Large intestine (tissue), 3 donors: Measurements from ENCODE around the gene DUSP16. TPM values are rescaled to one million over a fixed set of nuclear protein-coding genes. Genes with fewer than 3 reads are reported as not detected.
"Not testable (repeated sequence)": the region's sequence is repeated elsewhere in the genome, so short reads cannot be mapped to it uniquely, and the experiment has no call there.

ENCODE experiments used
- DNase-seq, 2 donors: peaks; one replicate each; pipeline versions ENCODE4 v3.0.0 to v3.0.0-alpha.2; 2013
- H3K27ac ChIP-seq: one replicate; pipeline ENCODE4 v1.5.1; 2013; ENCODE audit warnings: low read length
- H3K27me3 ChIP-seq: 2 replicates; pipeline ENCODE4 v1.6.1; 2013; ENCODE audit warnings: low read length; ENCODE audit not compliant: control insufficient read depth, insufficient read depth
- H3K36me3 ChIP-seq: 2 replicates; pipeline ENCODE4 v1.6.1; 2013; ENCODE audit warnings: low read length; ENCODE audit not compliant: control insufficient read depth, insufficient read depth
- H3K4me1 ChIP-seq: one replicate; pipeline ENCODE4 v1.6.1; 2013; ENCODE audit warnings: low read length; ENCODE audit not compliant: control insufficient read depth, insufficient read depth
- H3K4me3 ChIP-seq: one replicate; pipeline ENCODE4 v1.5.1; 2013; ENCODE audit warnings: low read length
- H3K9me3 ChIP-seq: one replicate; pipeline ENCODE4 v1.6.1; 2013; ENCODE audit warnings: mild to moderate bottlenecking, low read depth, low read length, moderate library complexity; ENCODE audit not compliant: control insufficient read depth
- WGBS: methylation state at CpG from one replicate; pipeline ENCODE4 v1.1.5; 2013; ENCODE audit warnings: low lambda C conversion rate; ENCODE audit not compliant: insufficient coverage; 5-methylcytosine and 5-hydroxymethylcytosine counted together
- polyA plus RNA-seq: library from polyadenylated mRNA; unstranded; fragments of 120-200 nt; gene quantifications from one replicate; pipeline ENCODE4 v1.2.1, GENCODE V29; 2013

DUSP16 gene
- polyA plus RNA-seq, 1 donor: 51.7 TPM

DNA sequence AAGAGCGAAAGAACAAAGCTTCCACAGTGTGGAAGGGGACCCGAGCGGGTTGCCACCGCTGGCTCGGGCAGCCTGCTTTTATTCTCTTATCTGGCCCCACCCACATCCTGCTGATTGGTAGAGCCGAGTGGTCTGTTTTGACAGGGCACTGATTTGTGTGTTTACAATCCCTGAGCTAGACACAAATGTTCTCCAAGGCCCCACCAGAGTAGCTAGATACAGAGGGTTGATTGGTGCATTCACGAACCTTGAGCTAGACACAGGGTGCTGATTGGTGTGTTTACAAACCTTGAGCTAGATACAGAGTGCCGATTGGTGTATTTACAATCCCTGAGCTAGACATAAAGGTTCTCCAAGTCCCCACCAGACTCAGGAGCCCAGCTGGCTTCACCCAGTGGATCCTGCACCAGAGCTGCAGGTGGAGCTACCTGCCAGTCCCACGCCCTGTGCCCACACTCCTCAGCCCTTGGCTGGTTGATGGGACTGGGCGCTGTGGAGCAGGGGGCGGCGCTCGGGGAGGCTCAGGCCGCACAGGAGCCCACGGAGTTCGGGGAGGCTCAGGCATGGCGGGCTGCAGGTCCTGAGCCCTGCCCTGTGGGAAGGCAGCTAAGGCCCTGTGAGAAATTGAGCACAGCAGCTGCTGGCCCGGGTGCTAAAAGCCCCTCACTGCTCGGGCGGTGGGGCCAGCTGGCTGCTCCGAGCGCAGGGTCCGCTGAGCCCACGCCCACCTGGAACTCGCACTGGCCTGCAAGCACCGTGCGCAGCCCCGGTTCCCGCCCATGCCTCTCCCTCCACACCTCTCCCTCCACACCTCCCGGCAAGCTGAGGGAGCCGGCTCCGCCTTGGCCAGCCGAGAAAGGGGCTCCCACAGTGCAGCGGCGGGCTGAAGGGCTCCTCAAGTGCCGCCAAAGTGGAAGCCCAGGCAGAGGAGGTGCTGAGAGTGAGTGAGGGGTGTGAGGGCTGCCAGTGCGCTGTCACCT lies 90.4 kb downstream of the DUSP16 start:
- peaks cover 38% of the 10 kb centered on the region for H3K36me3 ChIP-seq
- H3K4me1 ChIP-seq, H3K27me3 ChIP-seq, H3K4me3 ChIP-seq, H3K27ac ChIP-seq, DNase-seq, H3K9me3 ChIP-seq: not testable (repeated sequence)
- no CpG with 5 or more reads among the region's 37 CpGs for WGBS

DNA sequence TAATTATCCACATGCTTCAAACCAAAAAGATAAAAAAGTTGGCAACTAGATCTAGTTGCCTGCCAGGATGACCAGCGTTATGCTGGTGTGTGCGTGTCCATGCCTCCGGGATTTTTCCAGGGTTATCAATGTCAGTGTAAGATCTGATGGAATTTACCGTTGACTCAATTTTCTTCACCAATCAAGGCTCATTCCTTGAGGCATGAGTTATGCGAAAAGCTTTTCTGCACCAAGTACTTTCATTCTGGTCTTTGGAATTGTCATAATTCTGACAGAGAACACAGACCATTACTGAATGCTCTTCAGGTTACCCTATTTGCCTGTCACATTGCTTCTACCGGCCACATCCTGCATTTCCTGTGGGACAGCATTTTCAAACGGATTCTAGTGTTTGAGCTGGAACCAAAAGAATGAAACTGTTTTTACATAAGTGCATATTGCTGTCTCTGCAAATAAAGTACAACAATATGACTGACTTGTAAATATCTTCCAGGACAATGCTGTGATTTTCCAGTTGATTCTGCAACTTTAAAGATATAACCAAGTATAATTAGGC lies 91.8 kb downstream of the DUSP16 start:
- WGBS: 100% methylated on average over 1 of the region's 7 CpGs
- Histone ChIP-seq H3K27me3 (no peaks in the 10 kb centered on the region), H3K9me3 (peaks cover 6% of the 10 kb centered on the region), H3K27ac (no peak overlapping the region), H3K36me3 (peaks cover 23% of the 10 kb centered on the region), H3K4me1 (no peaks in the 10 kb centered on the region), H3K4me3 (no peak overlapping the region)
- DNase-seq: no peak

DNA sequence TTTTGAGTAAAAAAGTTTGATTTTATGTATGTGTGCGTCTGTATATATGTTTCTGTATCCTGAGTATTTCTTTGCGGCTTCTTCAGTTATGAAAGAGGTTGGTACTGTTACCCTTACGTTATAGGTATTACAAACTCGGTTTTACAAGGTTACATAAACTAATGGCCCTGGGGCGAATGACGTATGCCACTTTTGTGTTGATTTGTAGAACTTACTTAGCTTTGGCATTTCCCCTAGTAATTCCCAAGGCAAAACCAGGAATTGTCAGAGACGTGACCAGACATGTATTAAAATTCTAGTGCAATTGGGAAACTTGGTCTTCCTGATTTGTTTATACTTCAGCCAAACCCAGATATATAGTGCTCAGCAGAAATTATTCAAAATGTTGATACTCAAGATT lies 93.3 kb downstream of the DUSP16 start:
- no CpG with 5 or more reads among the region's 7 CpGs for WGBS
- H3K36me3 ChIP-seq: peaks cover 12% of the 10 kb centered on the region
- DNase-seq: no peak
- peaks cover 7% of the 10 kb centered on the region for H3K4me1 ChIP-seq
- H3K27ac ChIP-seq: no peak overlapping the region
- peaks cover 9% of the 10 kb centered on the region for H3K9me3 ChIP-seq
- no peaks in the 10 kb centered on the region for H3K27me3 ChIP-seq
- no peak overlapping the region for H3K4me3 ChIP-seq

DNA sequence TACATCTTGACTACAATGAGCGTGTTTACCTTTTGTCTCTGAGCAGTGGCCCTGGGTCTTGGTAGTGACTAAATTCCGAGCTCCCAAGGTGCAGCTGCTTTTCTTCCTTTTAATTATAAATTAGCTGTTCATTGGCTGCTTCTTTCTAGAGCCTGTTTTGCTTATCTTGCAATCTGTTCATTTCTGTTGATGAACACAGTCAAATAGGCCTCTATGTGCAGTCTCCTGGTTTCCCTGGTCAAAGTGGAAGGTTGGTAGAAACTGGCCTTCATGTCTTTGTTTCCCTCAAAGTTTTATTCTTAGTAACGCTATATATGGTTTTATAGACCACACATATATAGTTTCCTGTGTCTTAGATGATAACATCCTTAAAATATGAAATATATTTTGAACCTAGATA lies 94.1 kb downstream of the DUSP16 start:
- 100% methylated on average over 1 of the region's 3 CpGs for WGBS
- Histone ChIP-seq H3K4me1 (peaks cover 7% of the 10 kb centered on the region), H3K4me3 (no peak overlapping the region), H3K27ac (no peak overlapping the region), H3K27me3 (no peaks in the 10 kb centered on the region), H3K36me3 (peaks cover 7% of the 10 kb centered on the region), H3K9me3 (peaks cover 9% of the 10 kb centered on the region)
- DNase-seq: no peak

DNA sequence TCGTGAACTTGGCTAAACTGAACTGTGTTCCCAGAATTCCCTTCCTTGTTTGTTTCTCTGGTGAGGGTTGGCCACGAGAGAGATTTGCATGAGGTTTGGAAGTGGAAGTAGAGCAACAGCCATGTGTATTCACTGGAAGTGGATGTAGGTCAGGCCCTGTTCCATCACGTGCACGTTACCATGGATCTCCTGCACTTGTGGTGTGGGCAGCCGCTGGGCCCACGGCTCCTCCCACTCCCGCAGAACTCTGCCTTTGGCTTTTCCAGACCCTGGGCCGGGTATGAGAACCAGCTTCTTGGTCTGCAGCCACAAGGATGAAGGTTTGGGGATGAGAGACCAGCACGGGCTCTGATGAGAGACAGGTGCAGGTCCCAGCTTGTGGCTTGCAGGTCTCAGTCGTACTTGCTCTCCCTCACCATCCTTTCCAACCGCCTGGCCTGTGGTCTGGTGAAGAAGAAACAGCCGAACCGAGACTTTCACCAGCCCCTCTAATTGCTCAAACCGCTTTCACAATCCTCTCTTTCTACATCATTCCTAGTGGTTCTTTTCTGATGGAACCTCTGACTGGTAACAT lies 94.9 kb downstream of the DUSP16 start:
- 94% methylated on average over 4 of the region's 14 CpGs for WGBS
- DNase-seq: no peak

DNA sequence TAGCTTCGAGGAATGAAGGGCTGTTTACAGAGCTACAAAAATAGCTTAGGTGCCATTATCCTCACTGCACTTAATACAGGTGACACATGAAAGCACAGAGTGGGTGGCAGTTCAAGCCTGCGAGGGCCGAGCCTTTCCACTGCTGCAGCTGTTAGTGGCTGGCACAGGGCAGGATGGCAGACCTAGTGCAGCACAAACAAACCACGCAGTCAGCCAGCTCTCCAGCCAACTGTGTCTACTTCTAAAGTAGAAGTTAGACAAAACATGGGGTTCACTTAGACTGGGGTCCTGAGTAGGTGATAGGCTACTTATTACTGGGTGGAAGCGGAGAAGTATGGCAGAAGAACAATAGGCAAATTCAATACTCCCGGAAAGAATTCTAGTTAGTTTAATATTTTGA lies 95.4 kb downstream of the DUSP16 start:
- no peak overlapping the region for H3K27ac ChIP-seq
- peaks cover 5% of the 10 kb centered on the region for H3K9me3 ChIP-seq
- no peak overlapping the region for H3K4me3 ChIP-seq
- WGBS: no CpG with 5 or more reads among the region's 6 CpGs
- no peak for DNase-seq
- no peaks in the 10 kb centered on the region for H3K27me3 ChIP-seq
- H3K4me1 ChIP-seq: peaks cover 7% of the 10 kb centered on the region
- H3K36me3 ChIP-seq: peaks cover 7% of the 10 kb centered on the region

More for the DNA sequence above, 94.9 kb downstream of the DUSP16 start:
- no peaks in the 10 kb centered on the region for H3K27me3 ChIP-seq
- H3K4me1 ChIP-seq: peaks cover 7% of the 10 kb centered on the region
- no peak overlapping the region for H3K27ac ChIP-seq
- peaks cover 9% of the 10 kb centered on the region for H3K9me3 ChIP-seq
- peaks cover 7% of the 10 kb centered on the region for H3K36me3 ChIP-seq
- no peak overlapping the region for H3K4me3 ChIP-seq

DNA sequence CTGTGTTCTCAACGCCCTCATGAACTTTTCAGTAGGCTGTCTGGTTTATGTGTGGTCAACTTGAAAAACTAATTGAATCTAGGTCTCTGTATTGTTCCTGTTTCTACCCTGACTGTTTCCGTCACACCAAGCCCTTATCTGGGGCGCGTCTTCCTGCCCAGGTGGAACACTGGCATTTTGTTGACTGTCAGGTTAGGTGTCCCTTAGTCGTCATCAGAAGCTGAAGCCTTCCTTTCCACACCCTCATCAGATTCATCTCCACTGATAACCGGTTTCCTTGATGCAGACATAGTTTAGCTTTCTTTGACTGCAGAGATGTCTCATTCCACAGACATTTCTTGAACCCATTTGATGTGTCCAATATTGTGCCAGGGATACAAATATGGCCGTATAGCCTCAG lies 96.5 kb downstream of the DUSP16 start:
- Histone ChIP-seq H3K27ac (no peak overlapping the region), H3K9me3 (peaks cover 3% of the 10 kb centered on the region), H3K36me3 (peaks cover 7% of the 10 kb centered on the region), H3K4me3 (no peak overlapping the region), H3K4me1 (peaks cover 17% of the 10 kb centered on the region), H3K27me3 (no peaks in the 10 kb centered on the region)
- DNase-seq: no peak
- 100% methylated on average over 1 of the region's 7 CpGs for WGBS

DNA sequence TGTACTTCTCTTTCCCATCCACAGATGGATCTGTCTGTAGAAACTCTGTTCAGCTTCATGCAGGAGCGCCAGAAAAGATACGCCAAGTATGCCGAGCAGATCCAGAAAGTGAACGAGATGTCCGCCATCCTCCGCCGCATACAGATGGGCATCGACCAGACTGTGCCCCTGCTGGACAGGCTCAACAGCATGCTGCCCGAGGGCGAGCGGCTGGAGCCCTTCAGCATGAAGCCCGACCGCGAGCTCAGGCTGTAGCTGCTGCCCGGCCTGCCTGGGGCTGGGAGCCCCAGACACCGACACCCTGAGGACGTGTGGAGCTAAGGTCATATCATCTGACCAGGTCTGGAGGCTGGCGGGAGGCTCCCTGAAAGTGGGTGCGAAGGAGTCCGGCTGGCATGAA lies 97.1 kb downstream of the DUSP16 start:
- Histone ChIP-seq H3K27ac (peak overlapping the region; percentile 6), H3K9me3 (peaks cover 3% of the 10 kb centered on the region), H3K36me3 (peaks cover 7% of the 10 kb centered on the region), H3K4me1 (peaks cover 22% of the 10 kb centered on the region), H3K4me3 (no peak overlapping the region), H3K27me3 (no peaks in the 10 kb centered on the region)
- WGBS: no CpG with 5 or more reads among the region's 20 CpGs
- DNase-seq: no peak

DNA sequence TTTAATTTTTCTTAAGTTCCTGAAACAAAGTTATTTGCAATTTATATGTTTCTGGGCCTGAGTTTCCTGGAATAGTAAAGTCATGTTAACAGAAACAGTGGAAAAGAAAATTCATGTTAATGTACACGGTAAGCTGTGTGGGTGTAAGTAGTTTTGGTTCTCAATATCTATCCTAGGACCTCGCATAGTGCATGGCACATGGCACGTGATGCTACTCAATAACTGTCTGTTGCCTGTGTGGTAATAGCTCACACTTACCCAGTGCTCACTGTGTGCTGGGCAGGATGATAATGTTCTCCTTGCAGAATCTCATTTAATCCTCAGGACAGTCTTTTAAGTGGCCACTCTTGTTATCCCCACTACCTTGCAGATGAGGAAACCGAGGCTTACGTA lies 100.7 kb downstream of the DUSP16 start:
- peaks cover 3% of the 10 kb centered on the region for H3K9me3 ChIP-seq
- no peak for DNase-seq
- H3K27me3 ChIP-seq: no peaks in the 10 kb centered on the region
- H3K27ac ChIP-seq: peak overlapping the region; percentile 73
- H3K4me1 ChIP-seq: peaks cover 28% of the 10 kb centered on the region
- WGBS: no CpG with 5 or more reads among the region's 5 CpGs
- H3K36me3 ChIP-seq: peaks cover 2% of the 10 kb centered on the region
- no peak overlapping the region for H3K4me3 ChIP-seq
